PC-3 (cell line): ENCODE measurements around the gene DOC2B. TPM values are rescaled to one million over a fixed set of nuclear protein-coding genes. Genes with fewer than 3 reads are reported as not detected.

ENCODE experiments used
- ATAC-seq: fragments of 200-7000 bp; cut with Tn5 transposase; 2 replicates; pipeline ENCODE4 v1.9.1; 2020; ENCODE audit warnings: mild to moderate bottlenecking, moderate library complexity
- BruUV-seq: library from RNA; stranded (reverse); fragments of 400-500 nt; replicated peaks from 2 replicates; lab custom pipeline; 2021; lab: Mats Ljungman, UMichigan
- CTCF ChIA-PET: fragments of 300-600 bp; sonication (Branson Sonifier 250); formaldehyde crosslinking; loops from one replicate; lab custom pipeline; 2022; ENCODE audit warnings: antibody characterized with exemption; lab: Charles Lee
- POLR2A ChIA-PET: fragments of 300-600 bp; sonication (Branson Sonifier 250); formaldehyde crosslinking; loops from one replicate; lab custom pipeline; 2022; ENCODE audit warnings: antibody characterized with exemption; ENCODE audit not compliant: unreplicated experiment; lab: Charles Lee
- DNase-seq: peaks from one replicate; pipeline ENCODE4 v3.0.0-alpha.2; 2015
- H2AFZ ChIP-seq: fragments of 300-600 bp; sonication (generic); 2 replicates; pipeline ENCODE4 v1.6.0; 2016; ENCODE audit warnings: antibody characterized with exemption, low read length
- H3F3A ChIP-seq: fragments of 300-600 bp; sonication (generic); one replicate; pipeline ENCODE4 v1.6.0; 2017; ENCODE audit warnings: antibody characterized with exemption, low read length, control low read depth, mild to moderate bottlenecking; ENCODE audit not compliant: unreplicated experiment
- H3K27ac ChIP-seq: fragments of 300-600 bp; sonication (generic); 2 replicates; pipeline ENCODE4 v1.5.1; 2016; ENCODE audit warnings: mild to moderate bottlenecking, low read length
- H3K27me3 ChIP-seq: fragments of 300-600 bp; sonication (generic); 2 replicates; pipeline ENCODE4 v1.6.1; 2016; ENCODE audit warnings: low read length, mixed read lengths
- H3K36me3 ChIP-seq: fragments of 300-600 bp; sonication (generic); 2 replicates; pipeline ENCODE4 v1.6.1; 2016; ENCODE audit warnings: low read depth, mixed run types, low read length, mixed read lengths
- H3K4me1 ChIP-seq: fragments of 300-600 bp; sonication (generic); 2 replicates; pipeline ENCODE4 v1.5.1; 2016; ENCODE audit warnings: low read length; ENCODE audit not compliant: insufficient read depth
- H3K4me2 ChIP-seq: fragments of 300-600 bp; sonication (generic); 2 replicates; pipeline ENCODE4 v1.6.0; 2016; ENCODE audit warnings: low read length
- H3K4me3 ChIP-seq: fragments of 300-600 bp; sonication (generic); 2 replicates; pipeline ENCODE4 v1.5.1; 2016; ENCODE audit warnings: mild to moderate bottlenecking, low read length, mixed read lengths
- H3K79me2 ChIP-seq: fragments of 300-600 bp; sonication (generic); 2 replicates; pipeline ENCODE4 v1.6.1; 2017; ENCODE audit warnings: low read length, mixed read lengths
- H3K9ac ChIP-seq: fragments of 300-600 bp; sonication (generic); 2 replicates; pipeline ENCODE4 v1.6.0; 2016; ENCODE audit warnings: mild to moderate bottlenecking, low read length
- H3K9me2 ChIP-seq: fragments of 300-600 bp; sonication (generic); replicated peaks from 2 replicates; pipeline ENCODE4 v1.6.1; 2016; ENCODE audit warnings: mixed run types, low read length, mixed read lengths
- H3K9me3 ChIP-seq: fragments of 300-600 bp; sonication (generic); 2 replicates; pipeline ENCODE4 v1.6.1; 2016; ENCODE audit warnings: low read length, mixed read lengths
- H4K20me1 ChIP-seq: fragments of 300-600 bp; sonication (generic); 2 replicates; pipeline ENCODE4 v1.6.1; 2016; ENCODE audit warnings: low read length, mixed read lengths
- CTCF ChIP-seq: fragments of 300-600 bp; sonication (generic); conservative IDR thresholded peaks from 2 replicates; pipeline ENCODE4 v1.5.1; 2017; ENCODE audit warnings: antibody characterized with exemption, low read depth, mild to moderate bottlenecking, low read length
- EZH2 ChIP-seq: fragments of 300-600 bp; sonication (generic); IDR thresholded peaks from one replicate; pipeline ENCODE4 v1.6.1; 2017; ENCODE audit warnings: antibody characterized with exemption, mild to moderate bottlenecking, low read length; ENCODE audit not compliant: unreplicated experiment
- EZH2phosphoT487 ChIP-seq: fragments of 300-600 bp; sonication (generic); IDR thresholded peaks from 2 replicates; pipeline ENCODE4 v1.6.1; 2018; ENCODE audit warnings: mild to moderate bottlenecking, antibody characterized with exemption, low read length, borderline replicate concordance
- intact Hi-C: fragments of 100-400 bp; cut with micrococcal nuclease; formaldehyde crosslinking; loops from 2 replicates; pipeline ENCODE4 v1.9.0; 2023
- total RNA-seq: library from RNA; depleted of rRNA; stranded (reverse); fragments of >200 nt; gene quantifications from 2 replicates; pipeline ENCODE4 v1.2.3, GENCODE V29; 2014

DOC2B gene
- total RNA-seq, 1 experiment from 2014 or later = 0.69 TPM

- no peak for DNase-seq
- POLR2A ChIA-PET = no interaction called here
- intact Hi-C loops = no loop called here
- Histone ChIP-seq H3K9me2 (no peaks in the 10 kb centered on the region), H3K9me3 (no peaks in the 10 kb centered on the region), H2AFZ (no peak overlapping the region), H3K79me2 (no peaks in the 10 kb centered on the region), H3F3A (no peaks in the 10 kb centered on the region), H3K27ac (no peak overlapping the region), H3K4me3 (no peak overlapping the region), H3K36me3 (no peaks in the 10 kb centered on the region), H3K4me2 (no peak overlapping the region), H3K9ac (no peak overlapping the region), H3K4me1 (no peaks in the 10 kb centered on the region), H3K27me3 (no peaks in the 10 kb centered on the region), H4K20me1 (no peaks in the 10 kb centered on the region)
- CTCF ChIA-PET = no interaction called here
- TF ChIP-seq CTCF = no peak
- TF ChIP-seq EZH2 = no peak
- no peak for TF ChIP-seq EZH2phosphoT487
- ATAC-seq = no peak
- BruUV-seq = no TSS peak
Measured at GRCh38 chr17:222172-222571, 40.7 kb upstream of the DOC2B start.

- Histone ChIP-seq H3K79me2 (no peaks in the 10 kb centered on the region), H3K9me3 (no peaks in the 10 kb centered on the region), H3F3A (no peaks in the 10 kb centered on the region), H3K36me3 (no peaks in the 10 kb centered on the region), H4K20me1 (no peaks in the 10 kb centered on the region), H3K4me2 (no peak overlapping the region), H3K4me1 (no peaks in the 10 kb centered on the region), H3K9me2 (no peaks in the 10 kb centered on the region), H2AFZ (no peak overlapping the region), H3K27ac (no peak overlapping the region), H3K4me3 (no peak overlapping the region), H3K27me3 (no peaks in the 10 kb centered on the region), H3K9ac (no peak overlapping the region)
- intact Hi-C loops = no loop called here
- BruUV-seq = no TSS peak
- no peak for ATAC-seq
- DNase-seq = no peak
- CTCF ChIA-PET = no interaction called here
- TF ChIP-seq CTCF = no peak
- POLR2A ChIA-PET = no interaction called here
Measured at GRCh38 chr17:219696-220095, 38.2 kb upstream of the DOC2B start.

GRCh38 chr17:218432-219110 is 37.1 kb upstream of the DOC2B start:
- DNase-seq (no peak), ATAC-seq (no peak)
- Histone ChIP-seq H3K9me2 (no peaks in the 10 kb centered on the region), H3K4me3 (no peak overlapping the region), H3K36me3 (no peaks in the 10 kb centered on the region), H2AFZ (no peak overlapping the region), H3K79me2 (no peaks in the 10 kb centered on the region), H3F3A (no peaks in the 10 kb centered on the region), H3K27ac (no peak overlapping the region), H3K4me2 (no peak overlapping the region), H3K9ac (no peak overlapping the region), H3K4me1 (no peaks in the 10 kb centered on the region), H3K9me3 (no peaks in the 10 kb centered on the region), H3K27me3 (no peaks in the 10 kb centered on the region), H4K20me1 (no peaks in the 10 kb centered on the region)
- POLR2A ChIA-PET = no interaction called here
- TF ChIP-seq EZH2 = no peak
- TF ChIP-seq EZH2phosphoT487 = no peak
- TF ChIP-seq CTCF = no peak
- CTCF ChIA-PET = no interaction called here
- BruUV-seq = no TSS peak
- intact Hi-C loops = no loop called here
